GM19025 (cell line): ENCODE measurements around the gene DCTN4.
"Not testable (repeated sequence)": the region's sequence is repeated elsewhere in the genome, so short reads cannot be mapped to it uniquely, and the experiment has no call there.

Experiments
- ATAC-seq: cut with Tn5 transposase; IDR thresholded peaks from one replicate; pipeline ENCODE4 v1.9.1; 2021; ENCODE audit warnings: mild to moderate bottlenecking, low read depth, moderate library complexity; ENCODE audit not compliant: unreplicated experiment

Gene DCTN4

DNA sequence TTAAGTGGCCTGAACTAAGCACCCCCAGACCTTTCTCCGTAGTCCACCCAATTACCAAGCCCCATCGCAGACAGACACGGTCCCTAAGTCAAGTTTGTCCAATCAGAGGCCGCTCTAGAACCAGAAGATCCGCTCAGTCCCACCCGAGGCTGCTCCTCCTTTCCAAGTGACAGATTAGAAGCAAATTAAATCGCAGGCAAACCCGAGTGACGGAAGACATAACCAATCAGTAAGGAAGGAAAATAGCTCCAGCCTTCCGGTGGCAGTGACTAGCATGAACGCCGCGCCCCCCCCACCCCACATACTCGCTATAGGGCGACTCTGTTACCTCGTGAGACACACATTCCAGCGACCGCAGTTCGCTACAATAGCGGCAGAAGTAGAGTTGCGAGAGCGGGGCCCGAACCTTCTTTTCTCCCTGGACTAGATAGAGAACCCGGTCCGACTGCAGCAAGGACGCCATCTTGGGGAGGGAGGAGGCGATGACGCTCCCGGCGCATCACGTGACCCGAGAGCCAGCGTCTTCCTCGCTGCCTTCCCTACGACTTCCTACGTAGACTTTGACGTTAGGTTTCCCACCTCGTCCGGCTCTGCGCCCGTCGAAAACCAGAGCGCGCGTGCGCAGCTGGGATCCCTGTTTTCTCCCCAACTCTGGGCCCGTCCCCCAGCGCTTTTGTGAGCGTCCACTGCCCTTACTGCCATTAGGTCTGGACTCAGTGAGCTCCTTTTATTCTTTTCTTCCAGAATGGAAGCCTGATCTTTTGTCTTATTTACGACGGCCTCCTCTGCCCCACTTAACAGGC lies at the start of gene DCTN4:
TSS of gene DCTN4 (minus strand) at position 487 of the 803 bp plus-strand sequence. CDS start at position 463, 24 bp downstream.
- ATAC-seq = peak; percentile 95

DNA sequence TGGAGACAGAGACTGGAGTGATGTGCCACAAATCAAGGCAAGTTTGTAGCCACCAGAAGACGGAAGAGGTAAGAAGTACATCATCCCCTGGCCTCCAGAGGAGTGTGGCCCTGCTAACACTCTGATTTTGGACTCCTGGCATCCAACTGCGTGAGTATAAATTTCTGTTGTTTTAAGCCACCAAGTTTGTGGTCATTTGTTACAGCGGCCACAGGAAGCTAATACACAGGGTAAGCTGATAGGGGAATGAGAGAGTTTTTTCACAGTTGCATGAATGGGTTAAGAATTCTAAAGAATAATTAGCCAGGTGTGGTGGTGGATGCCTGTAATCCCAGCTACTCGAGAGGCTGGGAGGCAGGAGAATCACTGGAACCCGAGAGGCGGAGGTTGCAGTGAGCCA lies 45.6 kb upstream of the DCTN4 start:
- no peak for ATAC-seq

DNA sequence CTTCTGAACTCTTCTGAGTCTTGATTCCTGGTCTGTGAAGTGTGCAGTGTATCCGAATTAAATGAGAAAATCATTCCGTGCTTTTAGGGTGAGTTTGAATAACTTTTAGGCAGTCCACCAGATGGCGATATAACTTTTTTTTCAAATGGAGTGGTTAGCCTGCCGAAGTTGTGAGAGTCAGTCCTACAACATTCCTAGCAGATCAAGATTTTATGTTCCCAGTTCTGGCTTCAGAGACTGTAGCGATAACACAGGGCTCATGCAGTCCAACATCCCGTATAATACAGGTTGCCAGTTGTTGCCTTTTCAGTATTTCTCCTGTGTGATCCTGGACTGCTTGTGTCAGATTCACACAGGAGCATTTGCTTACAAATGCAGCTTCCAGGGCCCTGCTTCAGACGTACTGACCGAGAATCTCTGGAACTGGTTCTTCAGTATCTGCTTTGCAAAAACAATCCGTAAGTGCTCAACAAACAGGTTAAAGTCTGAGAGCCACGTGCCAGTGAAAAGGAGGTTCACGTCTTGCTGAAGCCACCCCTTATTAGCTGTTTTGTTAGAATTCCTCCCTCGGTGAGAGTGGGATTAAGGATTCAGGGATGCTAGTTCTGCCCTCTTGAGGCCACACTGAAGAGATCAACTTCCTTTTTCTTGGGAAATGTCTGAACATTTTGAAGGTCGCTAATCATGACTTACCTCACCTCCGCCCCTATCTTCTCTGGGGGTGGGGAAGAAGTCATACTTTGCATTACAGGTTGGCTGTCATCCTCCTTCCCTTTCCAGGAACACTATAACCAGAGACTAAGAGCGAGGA lies 42.5 kb upstream of the DCTN4 start:
- ATAC-seq = no peak

DNA sequence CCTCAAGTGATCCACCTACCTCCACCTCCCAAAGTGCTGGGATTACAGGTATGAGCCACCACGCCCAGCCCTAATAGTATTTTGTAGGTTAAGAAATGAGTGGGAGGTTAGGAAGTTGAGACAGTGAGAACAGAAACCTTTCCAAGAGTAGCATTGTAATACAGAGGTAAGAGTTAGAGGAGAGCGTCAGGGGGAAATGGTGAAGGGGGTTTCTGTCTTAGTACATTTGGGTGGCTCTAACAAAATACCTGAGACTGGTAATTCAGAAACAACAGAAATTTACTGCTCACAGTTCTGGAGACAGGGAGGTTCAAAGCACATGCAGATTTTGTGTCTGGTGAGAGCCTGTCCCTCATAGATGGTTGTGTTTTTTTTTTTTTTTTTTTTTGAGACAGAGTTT lies 38.6 kb upstream of the DCTN4 start:
- ATAC-seq = no peak

DNA sequence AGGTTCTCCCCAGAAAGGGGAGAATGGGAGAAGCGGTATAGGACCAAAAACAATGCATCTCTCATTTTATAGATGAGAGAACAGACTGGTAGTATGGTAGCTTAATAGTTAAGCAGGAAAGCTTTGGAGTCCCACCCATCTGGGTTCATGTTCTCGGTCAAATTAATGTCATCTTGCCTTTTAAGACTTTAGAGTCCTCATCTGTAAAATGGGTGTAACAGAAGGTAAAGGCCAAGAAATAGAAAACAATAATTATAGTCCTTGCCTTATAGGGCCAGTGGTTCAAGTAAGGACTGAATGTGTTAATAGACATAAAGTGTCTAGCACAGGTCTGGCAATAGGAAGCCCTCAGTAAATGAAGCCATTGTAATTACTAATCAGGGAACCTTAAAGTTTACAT lies 36.1 kb upstream of the DCTN4 start:
- no peak for ATAC-seq

DNA sequence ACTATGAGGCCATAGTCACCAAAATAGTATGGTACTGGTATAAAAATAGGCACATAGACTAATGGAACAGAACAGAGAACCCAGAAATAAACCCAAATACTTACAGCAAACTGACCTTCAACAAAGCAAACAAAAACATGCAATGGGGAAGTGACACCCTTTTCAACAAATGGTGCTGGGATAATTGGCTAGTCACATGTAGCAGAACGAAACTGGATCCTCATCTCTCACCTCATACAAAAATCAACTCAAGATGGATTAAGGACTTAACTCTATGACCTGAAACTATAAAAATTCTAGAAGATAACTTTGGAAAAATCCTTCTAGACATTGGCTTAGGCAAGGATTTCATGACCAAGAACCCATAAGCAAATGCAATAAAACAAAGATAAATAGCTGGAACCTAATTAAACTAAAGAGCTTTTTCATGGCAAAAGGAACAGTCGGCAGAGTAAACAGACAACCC lies 34.6 kb upstream of the DCTN4 start:
- not testable (repeated sequence) for ATAC-seq

DNA sequence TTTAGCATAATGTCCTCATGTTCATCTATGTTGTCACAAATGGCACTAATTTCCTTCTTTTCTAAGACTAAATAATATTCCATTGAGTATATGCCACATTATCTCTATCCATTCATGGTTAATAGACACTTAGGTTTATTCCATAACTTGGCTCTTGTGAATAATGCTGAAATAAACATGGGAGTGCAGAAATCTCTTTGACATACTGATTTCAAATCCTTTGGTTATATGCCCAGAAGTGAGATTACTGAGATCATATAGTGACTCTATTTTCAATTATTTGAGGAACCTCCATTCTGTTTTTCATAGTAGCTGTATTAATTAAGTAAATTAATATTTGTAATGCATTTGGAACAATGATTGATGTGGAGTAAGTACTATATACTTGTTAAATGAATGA lies 32.7 kb upstream of the DCTN4 start:
- no peak for ATAC-seq

DNA sequence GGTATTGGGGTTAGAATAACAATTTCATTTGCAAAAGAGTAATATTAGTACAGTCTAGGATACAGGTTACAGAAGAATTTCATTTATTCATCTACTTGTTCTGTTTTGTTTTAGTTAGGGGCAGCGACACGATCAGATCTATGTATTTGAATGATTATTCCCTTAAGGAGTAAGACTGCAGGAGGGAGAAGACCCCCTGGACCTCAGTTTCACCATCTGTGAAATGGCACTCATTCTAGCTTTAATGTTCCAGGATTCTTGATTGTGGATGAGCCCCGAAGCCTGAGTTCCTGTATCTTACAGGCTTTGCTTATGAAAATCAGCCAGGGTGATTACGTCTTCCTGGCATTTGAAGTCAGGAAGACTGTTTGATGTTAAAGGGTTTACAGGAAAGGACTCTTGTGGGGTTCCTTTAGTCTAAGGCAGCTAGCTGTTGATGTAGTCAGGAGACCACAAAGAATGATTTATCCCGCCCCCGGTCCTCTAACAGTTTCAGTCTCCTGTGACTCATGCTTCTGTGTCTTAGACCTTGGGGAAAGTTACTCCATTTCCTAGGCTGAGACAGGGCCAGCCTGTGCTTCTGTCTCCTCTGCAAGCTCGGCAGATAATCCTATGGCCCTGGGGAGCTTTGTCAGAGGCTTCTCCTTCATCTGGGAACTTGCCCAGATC lies 31.3 kb upstream of the DCTN4 start:
- peak; percentile 93 for ATAC-seq

DNA sequence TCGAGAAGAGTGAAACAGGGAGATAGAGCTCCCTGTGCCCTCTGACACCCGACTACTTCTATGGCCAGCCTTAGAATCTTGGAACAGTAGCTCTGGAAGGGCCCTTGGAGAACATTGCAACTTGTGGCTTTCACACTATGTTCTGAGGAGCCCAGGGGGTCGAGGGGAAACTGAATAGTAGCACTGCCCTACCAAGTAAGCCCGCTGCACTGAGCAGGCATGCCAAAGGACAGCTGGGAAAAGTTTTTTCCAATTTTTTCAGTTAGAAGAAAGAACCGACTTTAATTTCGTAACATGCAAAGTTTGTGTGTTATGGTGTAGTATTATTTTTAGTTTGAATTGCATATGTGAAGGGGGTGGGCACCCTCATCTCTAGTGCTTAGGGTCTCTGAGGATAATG lies 30.6 kb upstream of the DCTN4 start:
- no peak for ATAC-seq

DNA sequence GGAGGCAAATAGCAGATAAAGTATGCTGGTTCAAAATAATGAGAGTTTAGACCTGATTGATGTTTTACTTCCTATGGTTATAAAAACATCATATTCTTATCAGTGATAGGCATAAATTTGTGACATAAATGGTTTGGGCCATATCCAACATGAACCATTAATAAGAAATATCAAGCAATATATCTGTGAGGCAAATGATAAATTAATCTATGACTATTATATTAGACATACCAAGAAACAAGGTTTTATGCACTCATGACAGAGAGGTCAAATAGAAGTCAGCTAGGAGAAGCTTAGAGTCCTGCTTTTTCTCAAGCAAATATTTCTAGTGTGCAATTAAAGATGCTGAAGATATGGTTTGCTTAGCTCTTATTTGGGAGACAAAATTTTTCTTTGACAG lies 30.2 kb upstream of the DCTN4 start:
- no peak for ATAC-seq

DNA sequence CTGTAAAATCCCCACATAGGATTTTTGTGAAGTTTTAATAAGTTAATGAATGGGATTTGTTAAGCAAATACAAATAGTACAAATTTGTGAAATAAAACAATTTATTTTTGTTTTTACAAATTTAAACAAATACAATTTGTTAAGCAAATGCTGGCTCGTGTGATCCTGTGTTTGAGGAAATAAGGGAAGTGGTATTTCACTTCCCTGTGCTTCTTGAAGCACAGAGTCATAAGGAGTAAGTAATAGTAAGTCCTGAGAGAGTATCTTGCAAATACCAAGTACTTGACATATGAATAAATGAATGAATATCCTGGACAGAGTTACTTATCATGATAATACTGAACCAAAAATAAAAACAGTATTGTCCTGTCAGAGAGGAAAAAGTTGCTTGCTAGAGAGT lies 28.8 kb upstream of the DCTN4 start:
- ATAC-seq = no peak

DNA sequence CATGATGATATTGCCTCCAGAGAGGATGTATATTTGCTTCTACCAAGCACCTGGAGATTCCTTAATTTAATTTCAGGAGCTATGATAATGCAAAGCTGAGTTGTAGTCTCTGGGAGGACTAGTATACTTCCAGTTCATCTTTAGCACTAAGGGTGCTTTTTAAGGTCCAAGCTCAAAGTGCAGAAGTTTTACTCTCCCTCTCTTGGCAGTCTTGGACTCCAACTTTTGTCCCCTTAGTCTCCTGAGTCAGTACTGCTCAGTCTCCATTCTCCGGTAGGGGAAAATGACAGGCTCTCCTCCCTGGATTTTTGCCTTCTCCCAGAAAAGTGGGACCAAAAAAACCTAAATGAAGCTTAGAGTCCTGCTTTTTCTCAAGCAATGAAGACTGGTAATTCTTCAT lies 28.1 kb upstream of the DCTN4 start:
- no peak for ATAC-seq

DNA sequence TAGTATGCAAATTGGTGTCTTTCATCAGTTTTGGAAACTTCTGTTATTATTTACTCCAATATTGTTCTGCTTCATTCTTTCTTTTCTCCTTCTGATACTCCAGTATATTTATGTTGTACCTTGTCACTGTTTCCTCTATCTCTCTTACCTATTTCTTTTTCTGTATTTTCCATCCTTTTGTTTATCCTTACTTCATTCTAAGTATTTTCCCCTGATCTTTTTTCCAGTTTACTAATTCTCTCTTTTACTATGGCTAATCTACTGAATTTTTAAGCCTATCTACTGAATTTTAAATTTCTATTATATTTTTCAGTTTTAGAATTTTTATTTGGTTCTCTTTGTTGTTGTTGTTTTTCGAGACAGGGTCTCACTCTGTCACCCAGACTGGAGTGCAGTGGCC lies 27.1 kb upstream of the DCTN4 start:
- ATAC-seq = no peak

DNA sequence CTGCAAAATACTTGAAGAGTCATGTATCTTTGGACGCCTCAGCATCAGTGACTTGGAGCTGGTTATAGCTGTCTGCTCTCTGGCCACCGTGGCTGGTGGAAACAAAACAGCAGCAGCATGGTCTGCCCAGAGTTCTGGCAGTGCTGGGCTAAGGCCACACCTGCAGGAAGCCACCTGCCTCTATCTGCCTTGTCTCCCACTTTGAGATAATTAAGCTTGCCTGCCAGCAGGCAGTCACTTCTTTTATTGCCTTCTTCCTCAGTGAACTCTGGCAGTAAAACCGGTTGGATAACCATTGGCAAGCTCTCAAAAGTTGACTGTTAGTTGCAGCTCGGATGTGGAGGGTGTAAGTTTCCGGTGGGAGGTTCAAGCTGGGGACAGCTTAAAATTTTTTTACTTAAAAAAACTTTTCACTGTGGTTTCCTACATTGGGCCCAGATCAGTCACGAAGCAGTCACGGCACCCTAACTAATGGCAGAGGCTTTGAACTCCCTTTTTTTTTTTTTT lies 24.7 kb upstream of the DCTN4 start:
- peak; percentile 42 for ATAC-seq

DNA sequence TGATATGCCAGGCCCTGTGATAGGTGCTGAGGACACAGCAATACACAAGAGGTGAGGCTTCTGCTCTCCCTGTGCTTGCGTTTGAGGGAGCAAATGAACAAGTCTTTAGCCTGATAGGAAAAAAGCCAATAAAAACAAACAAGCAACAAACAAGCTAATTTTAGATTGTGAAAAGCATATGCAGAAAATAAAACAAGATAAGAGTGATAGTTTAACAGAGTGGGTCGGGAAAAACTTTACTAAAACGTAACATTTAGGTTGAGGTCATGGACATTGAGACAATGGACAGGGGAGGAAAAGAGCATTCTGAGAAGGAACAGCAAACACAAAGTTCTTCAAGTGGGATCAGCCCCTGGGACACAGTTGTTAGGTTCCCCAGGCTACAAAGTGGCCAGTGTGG lies 24.0 kb upstream of the DCTN4 start:
- no peak for ATAC-seq

DNA sequence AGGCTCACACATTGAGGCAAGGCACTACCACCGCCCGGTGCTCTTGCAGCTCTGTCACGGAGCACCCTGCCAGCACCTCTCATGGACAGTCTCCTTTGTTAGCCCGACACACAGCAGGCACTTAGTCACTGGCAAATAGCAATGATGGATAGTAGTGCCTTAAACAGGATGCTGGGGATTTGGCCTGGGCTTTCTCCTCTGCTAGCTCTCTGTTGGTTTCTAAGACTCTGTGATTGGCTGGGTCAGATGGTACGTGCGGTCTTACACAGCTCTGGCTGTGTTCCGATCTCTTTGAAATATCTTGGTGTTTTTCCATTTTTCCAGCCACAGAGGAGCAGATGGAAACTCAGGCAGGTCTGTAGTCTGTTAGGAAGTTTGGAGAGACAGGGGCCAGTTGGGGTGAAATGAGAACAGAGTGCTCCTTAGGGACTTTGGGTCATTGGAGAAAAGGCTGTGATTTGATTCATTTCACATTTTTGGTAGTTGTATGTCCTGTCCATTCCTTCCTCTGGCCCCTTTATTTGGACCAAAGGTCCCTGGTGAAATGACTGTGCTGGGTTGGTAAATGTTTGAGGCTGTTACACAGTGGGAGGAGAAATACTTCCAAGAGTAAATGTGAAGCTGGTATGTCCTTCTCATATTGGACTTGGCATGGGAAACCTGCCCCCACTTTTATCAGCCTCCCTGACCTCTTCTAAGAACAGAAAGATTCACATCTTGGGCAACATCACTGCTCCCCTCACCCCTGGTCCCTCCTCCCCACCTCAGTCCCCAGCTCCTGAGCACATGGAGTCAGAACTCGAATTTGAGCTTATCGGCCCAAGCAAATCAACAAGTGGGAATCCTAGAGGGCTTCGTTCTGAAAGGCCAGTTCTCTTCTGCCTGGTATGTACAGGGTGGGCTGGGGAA lies 23.1 kb upstream of the DCTN4 start:
- ATAC-seq = no peak

DNA sequence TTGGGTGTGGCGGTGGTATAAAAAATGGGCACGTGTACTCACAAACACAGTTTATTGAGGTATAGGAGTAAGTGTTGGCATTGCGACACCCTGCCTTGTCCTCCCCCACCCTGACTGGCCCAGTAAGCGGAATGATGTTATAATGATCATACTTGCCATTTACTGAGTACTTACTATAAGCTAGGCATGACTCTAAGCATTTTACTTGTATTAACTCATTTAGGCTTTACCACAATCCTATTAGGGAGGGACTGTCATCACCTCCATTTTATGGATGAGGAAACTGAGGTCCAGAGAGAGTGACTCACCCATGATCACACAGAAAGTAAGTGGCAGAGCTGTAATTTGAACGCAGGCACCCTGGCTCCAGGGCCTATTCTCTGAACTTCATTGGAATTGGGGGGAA lies 22.0 kb upstream of the DCTN4 start:
- no peak for ATAC-seq

DNA sequence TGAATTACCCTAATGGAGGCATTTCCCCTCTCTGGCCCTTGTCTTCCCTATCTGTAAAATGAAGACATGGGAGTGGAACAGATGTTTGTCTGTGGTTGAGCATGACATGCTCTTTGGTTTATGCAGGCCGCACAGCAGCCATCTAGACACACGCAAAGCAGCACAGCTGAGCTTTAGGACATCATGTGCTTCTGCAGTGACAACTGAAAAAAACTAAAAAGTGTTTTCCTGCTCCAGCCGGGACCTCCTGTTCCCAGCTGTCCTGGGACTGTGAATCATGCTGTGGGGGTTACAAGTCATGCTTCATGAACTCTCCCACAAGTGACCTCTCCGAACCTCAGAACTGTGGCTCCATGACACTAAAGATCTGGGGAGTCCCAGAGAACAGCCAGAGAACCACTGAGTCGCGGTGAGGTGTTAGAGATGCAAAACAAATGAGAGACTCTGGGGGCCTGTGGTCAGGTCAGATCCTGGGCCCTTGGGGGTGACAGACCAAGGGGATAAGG lies 21.4 kb upstream of the DCTN4 start:
- ATAC-seq = peak; percentile 58

DNA sequence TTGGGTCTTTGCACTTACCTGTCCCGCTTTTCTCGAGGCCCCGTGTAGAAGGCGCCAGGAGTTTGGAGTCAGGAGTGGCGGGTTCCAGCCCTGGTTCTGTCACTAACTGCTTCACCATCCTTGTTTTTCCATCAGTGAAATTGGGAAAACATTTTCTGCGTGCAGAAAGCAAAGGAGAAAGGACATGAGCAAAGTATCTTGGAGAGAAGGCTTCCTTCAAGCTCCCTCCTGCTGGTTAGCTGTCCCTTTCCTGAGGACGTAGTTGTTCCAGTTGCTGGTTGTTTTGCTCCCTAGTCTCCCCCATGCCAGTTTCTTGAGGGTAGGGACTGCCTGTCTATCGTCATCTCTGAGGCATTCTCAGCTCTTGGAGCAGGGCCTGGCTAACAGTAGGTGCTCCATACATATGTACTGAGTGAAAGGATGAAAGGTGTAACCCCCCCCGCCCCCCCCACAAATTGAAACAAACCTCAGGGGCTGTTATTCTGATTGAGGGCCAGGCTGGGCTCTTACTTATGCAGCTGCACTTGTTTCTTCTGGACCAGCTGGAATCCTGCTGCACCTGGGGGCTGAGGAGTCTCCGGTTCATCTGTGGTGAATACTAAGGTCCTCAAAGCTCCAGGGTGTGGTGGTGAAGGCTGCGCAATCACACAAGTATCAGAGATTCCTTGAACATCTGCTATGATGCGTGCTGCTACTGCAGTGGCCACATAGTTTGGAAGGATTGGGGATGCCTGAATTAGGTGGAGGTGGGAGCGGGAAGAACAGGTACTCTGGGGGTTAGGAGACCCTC lies 20.8 kb upstream of the DCTN4 start:
- ATAC-seq = no peak
